Aorta (tissue), 5 donors: Measurements from ENCODE around the gene CHPF. TPM values are rescaled to one million over a fixed set of nuclear protein-coding genes. Genes with fewer than 3 reads are reported as not detected.

ENCODE experiments used
- ATAC-seq: fragments of 200-7000 bp; cut with Tn5 transposase; one replicate; pipeline ENCODE4 v1.9.1; 2022; ENCODE audit warnings: moderate library complexity; ENCODE audit not compliant: low FRiP score
- DNase-seq, 2 donors: peaks; one replicate each; pipeline ENCODE4 v3.0.0-alpha.2; 2020
- H3K27ac ChIP-seq, 2 donors: one replicate each; pipeline ENCODE4 v1.5.1; 2013; ENCODE audit warnings: low read length in 2 of 2, mild to moderate bottlenecking in 2 of 2, moderate library complexity in 2 of 2, control low read depth in 1 of 2, inconsistent platforms in 1 of 2, low read depth in 1 of 2
- H3K27me3 ChIP-seq, 2 donors: one replicate each; pipeline ENCODE4 v1.6.1; 2013; ENCODE audit warnings: control low read depth in 1 of 2, low read length in 1 of 2, mild to moderate bottlenecking in 1 of 2, moderate library complexity in 1 of 2; ENCODE audit not compliant: insufficient read depth in 2 of 2, control insufficient read depth in 1 of 2
- H3K36me3 ChIP-seq, 2 donors: one replicate each; pipeline ENCODE4 v1.6.1; 2013; ENCODE audit warnings: control low read depth in 1 of 2, low read length in 1 of 2, mild to moderate bottlenecking in 1 of 2; ENCODE audit not compliant: insufficient read depth in 2 of 2, control insufficient read depth in 1 of 2
- H3K4me1 ChIP-seq, 2 donors: one replicate each; pipeline ENCODE4 v1.6.1; 2013; ENCODE audit warnings: low read length in 2 of 2, control low read depth in 1 of 2, mild to moderate bottlenecking in 1 of 2, moderate library complexity in 1 of 2; ENCODE audit not compliant: insufficient read depth in 2 of 2, control insufficient read depth in 1 of 2
- H3K4me3 ChIP-seq, 2 donors: one replicate each; pipeline ENCODE4 v1.5.1; 2013; ENCODE audit warnings: low read length in 2 of 2, control low read depth in 1 of 2, mild to moderate bottlenecking in 1 of 2
- H3K9me3 ChIP-seq: one replicate; pipeline ENCODE4 v1.6.1; 2013; ENCODE audit warnings: mild to moderate bottlenecking, low read length; ENCODE audit not compliant: control insufficient read depth
- WGBS, 2 donors: extraction: QIAGEN DNeasy Blood & Tissue Kit; methylation state at CpG; one replicate each; pipeline ENCODE4 v1.1.7; 2013; 5-methylcytosine and 5-hydroxymethylcytosine counted together
- intact Hi-C, 2 donors: fragments of 100-400 bp; cut with DNase I; formaldehyde crosslinking; loops; one replicate each; pipeline versions ENCODE4 v1.14.2 to v1.15.0; 2022
- polyA plus RNA-seq, 2 donors: library from polyadenylated mRNA; stranded (reverse); fragments of 200-250 nt; gene quantifications; one replicate each; pipeline ENCODE4 v1.2.3, GENCODE V29; 2013
- total RNA-seq, 2 donors: library from RNA; stranded (reverse); fragmentation: NEBNext Ultra II Directional; extraction: Animal tissue kit (Norgen Biotek cat#: 25700); gene quantifications; one replicate each; pipeline ENCODE4 v1.2.1, GENCODE V29; 2021
- donor health status: healthy with polysubstance abuse.
- donor health status: Bipolar disorder and iron deficiency.
- donor health status: DM: no; HTN: no; CAD: no.
- donor health status: DM: no; HTN: no; CAD: no.
- donor health status: DM: yes; HTN: yes; CAD: no.

CHPF gene
- total and polyA plus RNA-seq, 4 donors = 20.0 to 81.2 (median 73.2) TPM

DNA sequence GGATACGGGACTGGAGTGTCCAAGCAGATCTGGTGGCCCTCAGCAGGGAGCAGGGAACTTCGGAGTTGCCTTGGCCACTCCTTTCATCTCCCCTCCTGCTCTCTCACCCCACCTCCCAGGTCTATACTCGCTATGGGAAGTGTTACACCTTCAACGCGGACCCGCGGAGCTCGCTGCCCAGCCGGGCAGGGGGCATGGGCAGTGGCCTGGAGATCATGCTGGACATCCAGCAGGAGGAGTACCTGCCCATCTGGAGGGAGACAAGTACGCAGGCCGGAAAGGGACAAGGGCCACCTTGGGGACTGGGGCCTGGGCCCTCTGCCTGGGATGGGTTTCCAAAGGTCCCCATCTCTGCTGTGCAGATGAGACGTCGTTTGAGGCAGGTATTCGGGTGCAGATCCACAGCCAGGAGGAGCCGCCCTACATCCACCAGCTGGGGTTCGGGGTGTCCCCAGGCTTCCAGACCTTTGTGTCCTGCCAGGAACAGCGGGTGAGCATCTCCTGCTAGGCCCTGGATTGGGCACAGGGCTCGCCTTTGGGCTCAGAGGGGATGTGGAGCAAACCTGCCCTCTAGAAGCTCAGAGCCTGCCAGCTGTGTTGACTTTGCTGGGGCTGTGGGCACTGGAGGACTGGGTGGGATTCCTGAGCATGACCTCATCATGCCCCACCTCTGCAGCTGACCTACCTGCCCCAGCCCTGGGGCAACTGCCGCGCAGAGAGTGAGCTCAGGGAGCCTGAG, 11.8 kb downstream of the CHPF start:
- intact Hi-C loops = loop anchor here in 1 of 2 donors (10.0 kb wide), 1 partner anchor 367 kb away; the partner anchor contains the start of gene NHEJ1

DNA sequence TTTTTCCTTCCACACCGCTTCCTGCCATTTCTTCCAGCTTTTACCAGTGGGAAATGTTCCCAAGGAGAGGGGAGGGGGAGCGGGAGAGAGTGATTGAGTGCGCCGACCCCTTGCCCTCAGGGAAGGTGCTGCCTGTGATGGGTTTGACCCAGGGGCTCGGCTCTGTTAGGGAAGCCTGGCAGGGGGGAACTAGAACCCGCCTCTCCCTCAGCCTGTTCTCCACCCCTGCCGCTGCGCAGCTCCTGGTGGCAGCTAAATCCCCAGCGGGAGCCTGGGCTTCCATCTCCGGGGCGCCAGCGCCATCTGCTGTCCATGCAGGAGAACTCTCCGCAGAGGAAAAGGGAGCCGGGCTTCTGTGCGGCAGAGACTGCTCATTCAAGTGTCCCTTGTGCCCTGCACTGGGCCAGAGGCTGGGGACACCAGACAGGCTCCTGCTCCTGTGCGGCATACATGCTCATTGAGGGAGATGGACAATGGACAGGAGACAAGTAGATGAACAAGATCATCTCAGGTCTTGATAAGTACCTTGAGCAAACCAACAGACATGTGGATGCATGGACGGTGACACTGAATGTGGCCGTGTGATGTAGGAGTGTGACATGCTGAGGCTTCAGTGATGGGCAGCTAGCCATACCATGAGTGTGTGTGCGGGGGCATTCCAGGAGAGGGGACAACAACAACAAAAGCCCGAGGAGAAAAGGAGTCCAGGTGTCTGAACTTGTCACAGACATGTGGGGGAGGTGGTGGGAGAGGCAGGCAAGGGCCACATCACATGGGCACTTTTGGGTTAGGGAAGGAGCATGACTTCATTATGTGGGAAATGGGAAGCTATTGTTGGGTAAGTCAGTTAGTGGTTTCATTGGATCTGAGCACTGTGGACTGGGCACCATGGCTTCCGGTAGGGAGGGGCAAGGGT, 13.3 kb downstream of the CHPF start:
- WGBS, 2 donors = 10 to 16% methylated on average over 16 to 21 of the region's 21 CpGs
- intact Hi-C loops = loop anchor here in 1 of 2 donors (1.0 to 10.0 kb wide), 2 partner anchors 127 to 366 kb away; partner anchors contain the start of gene NHEJ1
- H3K27ac ChIP-seq = no peak overlapping the region

More for the DNA sequence above, 11.8 kb downstream of the CHPF start:
- no peak for DNase-seq
- WGBS, 2 donors = 87 to 88% methylated on average over 19 to 20 of the region's 20 CpGs
- no peaks in the 10 kb centered on the region for H3K9me3 ChIP-seq
- no peak for ATAC-seq
- no peak overlapping the region for H3K27ac ChIP-seq
- H3K4me3 ChIP-seq = no peak overlapping the region
- H3K36me3 ChIP-seq = no peaks in the 10 kb centered on the region
- no peaks in the 10 kb centered on the region for H3K4me1 ChIP-seq
- no peaks in the 10 kb centered on the region for H3K27me3 ChIP-seq

DNA sequence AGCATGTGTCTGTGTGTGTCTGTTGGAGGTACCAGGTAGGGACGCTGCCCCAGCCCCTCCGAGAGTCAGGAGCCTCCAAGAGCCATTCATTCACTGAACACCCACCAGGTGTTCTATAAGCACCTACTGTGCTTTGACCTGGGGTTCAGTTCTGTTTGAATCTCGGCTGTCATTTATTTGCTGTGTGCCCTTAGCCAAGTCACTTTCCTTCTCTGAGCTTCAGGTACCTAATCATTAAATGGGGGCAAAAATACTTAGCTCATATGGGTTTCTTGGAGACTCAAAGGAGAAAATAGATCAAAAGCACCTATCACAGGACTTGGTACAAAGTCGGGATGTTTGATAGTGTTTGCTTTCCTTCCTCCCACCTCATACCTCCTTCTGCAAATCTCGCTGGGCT, 16.1 kb downstream of the CHPF start:
- no peaks in the 10 kb centered on the region for H3K4me1 ChIP-seq
- DNase-seq (no peak), ATAC-seq (no peak)
- H3K27me3 ChIP-seq = no peaks in the 10 kb centered on the region
- intact Hi-C loops = no loop called here
- 67 to 68% methylated on average over 5 of the region's 5 CpGs for WGBS, 2 donors
- no peaks in the 10 kb centered on the region for H3K36me3 ChIP-seq
- no peak overlapping the region for H3K4me3 ChIP-seq
- no peak overlapping the region for H3K27ac ChIP-seq
- no peaks in the 10 kb centered on the region for H3K9me3 ChIP-seq

More for the DNA sequence above, 13.3 kb downstream of the CHPF start:
- H3K4me1 ChIP-seq = no peaks in the 10 kb centered on the region
- H3K9me3 ChIP-seq = no peaks in the 10 kb centered on the region
- no peak overlapping the region for H3K4me3 ChIP-seq
- ATAC-seq = peak; percentile 92
- DNase-seq = peak; percentile 91 to 97
- no peaks in the 10 kb centered on the region for H3K36me3 ChIP-seq
- no peaks in the 10 kb centered on the region for H3K27me3 ChIP-seq

DNA sequence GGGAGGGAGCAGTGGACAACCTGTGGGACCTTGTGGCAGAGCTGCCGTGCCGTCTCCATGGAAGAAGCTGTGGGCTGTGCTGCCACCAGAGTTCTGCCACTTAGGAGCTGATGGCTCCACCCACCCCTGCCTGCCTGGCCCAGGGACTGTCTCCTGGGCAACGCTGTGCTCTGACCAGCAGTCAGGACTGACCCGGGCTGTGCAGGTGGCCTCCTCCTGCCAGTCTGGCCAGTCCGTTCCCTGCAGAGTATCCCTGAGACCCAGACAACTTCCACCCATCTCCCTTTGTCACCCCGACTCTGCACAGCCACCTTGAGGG, 16.6 kb downstream of the CHPF start:
- no peaks in the 10 kb centered on the region for H3K27me3 ChIP-seq
- DNase-seq (no peak), ATAC-seq (no peak)
- intact Hi-C loops = no loop called here
- H3K27ac ChIP-seq = no peak overlapping the region
- no peaks in the 10 kb centered on the region for H3K9me3 ChIP-seq
- no peak overlapping the region for H3K4me3 ChIP-seq
- 24 to 31% methylated on average over 5 to 6 of the region's 6 CpGs for WGBS, 2 donors
- H3K36me3 ChIP-seq = no peaks in the 10 kb centered on the region
- H3K4me1 ChIP-seq = no peaks in the 10 kb centered on the region

DNA sequence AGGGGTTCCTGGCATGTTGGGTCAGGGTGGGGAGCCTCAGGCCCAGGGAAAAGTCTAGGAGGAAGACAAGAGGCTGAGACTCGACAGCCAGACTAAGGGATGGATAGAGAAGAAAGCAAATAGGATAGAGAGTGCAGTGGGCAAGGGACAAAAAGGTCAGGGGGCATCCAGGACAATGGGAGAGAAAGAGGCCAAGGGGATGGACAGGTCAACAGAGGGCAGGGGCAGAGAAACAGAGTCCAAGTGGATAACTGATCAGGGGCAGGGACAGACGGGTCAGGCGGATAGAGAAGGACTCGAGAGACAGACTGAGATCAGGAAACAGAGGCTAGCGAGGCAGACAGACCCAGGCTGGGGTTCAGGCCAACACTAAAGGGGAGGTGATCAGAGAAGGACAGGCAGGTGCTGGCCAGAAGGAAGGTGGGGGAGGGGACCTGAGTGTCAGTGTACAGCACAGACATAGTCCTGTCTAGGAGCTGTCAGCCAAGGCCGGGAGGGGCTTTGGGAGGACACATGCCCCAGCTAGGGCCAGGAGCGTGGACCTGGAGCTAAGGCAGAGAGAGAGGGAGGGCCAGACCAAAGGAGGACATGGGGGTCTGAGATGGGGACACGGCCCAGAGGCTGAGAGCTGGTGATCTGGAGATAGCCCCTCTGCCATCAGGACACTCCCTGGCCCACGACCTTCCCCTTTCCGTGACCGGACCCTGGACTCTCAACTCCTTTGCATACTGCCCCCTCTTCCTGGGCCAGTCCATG, 17.1 kb downstream of the CHPF start:
- intact Hi-C loops = no loop called here
- ATAC-seq = no peak

DNA sequence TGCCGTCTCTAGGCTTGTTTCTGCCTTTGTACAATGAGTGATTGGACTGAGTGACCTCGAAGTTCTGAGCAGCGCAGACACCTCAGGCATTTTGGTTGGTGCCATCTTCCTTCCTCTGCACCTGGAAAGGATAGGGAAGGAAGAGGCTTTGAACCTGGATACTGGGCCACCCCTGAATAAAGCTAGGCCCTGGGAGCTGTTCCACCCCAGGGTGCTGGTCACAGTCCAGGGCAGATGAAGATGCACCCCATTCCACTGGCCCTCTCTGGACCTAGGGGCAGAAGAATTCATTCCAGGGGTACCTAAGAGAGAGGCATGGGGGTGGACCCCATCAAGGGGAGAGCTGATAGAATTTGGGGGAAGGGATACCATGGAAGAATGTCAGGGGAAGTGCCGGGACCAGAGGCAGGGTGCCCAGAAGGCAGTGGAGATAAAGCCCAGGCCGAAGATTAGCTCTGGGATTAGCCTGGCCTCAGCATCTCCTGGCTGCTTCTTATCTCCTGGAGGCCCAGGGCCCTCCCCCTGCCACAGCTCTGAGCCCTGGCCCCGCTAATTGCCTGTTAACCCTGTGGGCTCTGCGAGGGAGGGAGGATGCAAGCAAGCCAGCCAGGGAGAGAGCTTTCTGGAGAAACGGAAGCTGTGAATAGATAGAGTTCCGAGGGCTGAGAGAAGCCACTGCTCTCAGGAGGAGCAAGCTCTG, 17.9 kb downstream of the CHPF start:
- Histone ChIP-seq H3K4me3 (no peak overlapping the region), H3K27ac (no peak overlapping the region), H3K9me3 (no peaks in the 10 kb centered on the region), H3K4me1 (no peaks in the 10 kb centered on the region), H3K36me3 (no peaks in the 10 kb centered on the region), H3K27me3 (no peaks in the 10 kb centered on the region)
- 62 to 65% methylated on average over 9 of the region's 9 CpGs for WGBS, 2 donors
- DNase-seq (no peak), ATAC-seq (no peak)
- intact Hi-C loops = no loop called here

More for the DNA sequence above, 17.1 kb downstream of the CHPF start:
- no peak for DNase-seq
- H3K27me3 ChIP-seq = no peaks in the 10 kb centered on the region
- no peak overlapping the region for H3K27ac ChIP-seq
- no peak overlapping the region for H3K4me3 ChIP-seq
- H3K36me3 ChIP-seq = no peaks in the 10 kb centered on the region
- no peaks in the 10 kb centered on the region for H3K4me1 ChIP-seq
- no peaks in the 10 kb centered on the region for H3K9me3 ChIP-seq
- WGBS, 2 donors = 72 to 79% methylated on average over 10 to 11 of the region's 11 CpGs

DNA sequence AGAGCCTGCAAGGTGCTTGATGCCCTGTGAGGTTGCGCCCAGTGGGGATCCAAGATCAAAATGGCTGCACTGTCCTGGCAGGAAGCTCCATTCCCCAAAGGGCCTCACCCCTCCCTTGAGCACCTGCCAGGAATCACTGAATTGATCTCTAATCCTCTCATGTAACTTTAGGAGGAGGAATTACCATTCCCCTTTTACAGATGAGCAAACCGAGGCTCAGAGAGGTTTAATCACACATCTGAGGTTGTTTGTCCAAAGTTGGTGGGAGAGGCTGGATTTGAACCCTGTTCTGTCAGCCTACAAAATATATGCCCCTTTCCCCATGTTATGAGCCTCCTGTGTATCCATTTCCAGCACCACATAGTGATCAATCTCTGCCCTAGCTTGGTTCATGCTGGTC, 18.8 kb downstream of the CHPF start:
- no peak overlapping the region for H3K4me3 ChIP-seq
- no peaks in the 10 kb centered on the region for H3K4me1 ChIP-seq
- DNase-seq = no peak
- H3K36me3 ChIP-seq = no peaks in the 10 kb centered on the region
- no peaks in the 10 kb centered on the region for H3K27me3 ChIP-seq
- ATAC-seq = no peak
- H3K9me3 ChIP-seq = no peaks in the 10 kb centered on the region
- intact Hi-C loops = no loop called here
- 97 to 100% methylated on average over 2 of the region's 2 CpGs for WGBS, 2 donors
- no peak overlapping the region for H3K27ac ChIP-seq

DNA sequence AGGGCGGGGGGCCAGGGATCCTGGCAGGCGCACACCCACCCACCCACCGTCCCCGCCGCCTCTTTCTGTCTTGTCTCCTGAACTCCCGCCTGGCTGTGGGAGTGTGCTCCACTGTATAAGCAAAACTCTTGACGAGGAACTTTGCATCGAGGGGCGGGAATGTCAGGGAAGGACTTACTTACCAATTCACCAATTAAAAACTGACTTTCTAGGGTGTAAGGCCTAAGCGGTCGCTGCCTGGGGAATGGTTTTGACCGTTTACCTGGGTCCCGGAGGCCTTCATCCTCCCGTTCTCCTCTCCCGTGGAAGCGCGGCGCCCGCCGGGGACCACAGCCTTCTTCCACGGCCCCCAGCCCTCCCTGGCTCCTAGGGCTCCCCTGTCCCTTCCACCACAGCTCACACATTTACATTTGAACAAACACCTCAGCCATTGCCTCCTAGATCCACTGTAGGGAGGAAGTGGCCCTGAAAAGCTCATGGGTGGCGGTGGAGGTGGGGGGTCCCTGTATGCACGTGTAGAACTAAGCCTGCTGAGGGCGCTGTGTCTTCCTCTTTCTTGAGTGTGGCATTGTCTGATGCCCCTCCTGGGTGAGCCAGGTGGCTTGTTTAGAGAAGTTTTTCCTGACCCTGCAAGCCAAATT, 20.5 kb downstream of the CHPF start:
- Histone ChIP-seq H3K27me3 (no peaks in the 10 kb centered on the region), H3K9me3 (no peaks in the 10 kb centered on the region), H3K4me1 (no peaks in the 10 kb centered on the region), H3K4me3 (no peak overlapping the region), H3K27ac (no peak overlapping the region), H3K36me3 (no peaks in the 10 kb centered on the region)
- 51 to 55% methylated on average over 24 of the region's 24 CpGs for WGBS, 2 donors
- intact Hi-C loops = no loop called here
- DNase-seq = no peak
- ATAC-seq = no peak
